GM21515 (cell line): ENCODE results near the gene ARID4B.
"Not testable (repeated sequence)": the region's sequence is repeated elsewhere in the genome, so short reads cannot be mapped to it uniquely, and the experiment has no call there.

Experiments used
- ATAC-seq: cut with Tn5 transposase; IDR thresholded peaks from one replicate; pipeline ENCODE4 v1.9.1; 2021; ENCODE audit not compliant: unreplicated experiment

Gene ARID4B

GRCh38 chr1:235168375-235168774 lies 159.6 kb downstream of the ARID4B start:
- ATAC-seq: no peak

- ATAC-seq: no peak
Measured at GRCh38 chr1:235161685-235162327, 166.2 kb downstream of the ARID4B start.

- peak; percentile 91 for ATAC-seq
Measured at GRCh38 chr1:235160957-235161684, 166.9 kb downstream of the ARID4B start, which contains the start of gene RBM34. TSS of gene RBM34 (minus strand) at chr1:235161250. CDS start at chr1:235161226, 24 bp downstream.

GRCh38 chr1:235160383-235160956 lies 167.5 kb downstream of the ARID4B start:
- peak; percentile 43 for ATAC-seq

GRCh38 chr1:235159930-235160329 lies 168.0 kb downstream of the ARID4B start:
- not testable (repeated sequence) for ATAC-seq

GRCh38 chr1:235159284-235159683 lies 168.7 kb downstream of the ARID4B start:
- ATAC-seq: not testable (repeated sequence)

GRCh38 chr1:235158680-235159079 lies 169.3 kb downstream of the ARID4B start:
- no peak for ATAC-seq

- no peak for ATAC-seq
Measured at GRCh38 chr1:235157150-235157549, 170.8 kb downstream of the ARID4B start.

- ATAC-seq: no peak
Measured at GRCh38 chr1:235156740-235157139, 171.2 kb downstream of the ARID4B start.

- no peak for ATAC-seq
Measured at GRCh38 chr1:235156265-235156664, 171.7 kb downstream of the ARID4B start.

- no peak for ATAC-seq
Measured at GRCh38 chr1:235152235-235152634, 175.7 kb downstream of the ARID4B start.

- ATAC-seq: no peak
Measured at GRCh38 chr1:235151033-235151432, 176.9 kb downstream of the ARID4B start.

GRCh38 chr1:235149824-235150223 lies 178.2 kb downstream of the ARID4B start:
- ATAC-seq: no peak

- no peak for ATAC-seq
Measured at GRCh38 chr1:235147269-235147668, 180.7 kb downstream of the ARID4B start.

- no peak for ATAC-seq
Measured at GRCh38 chr1:235145639-235146038, 182.3 kb downstream of the ARID4B start.

GRCh38 chr1:235142991-235143390 lies 185.0 kb downstream of the ARID4B start:
- no peak for ATAC-seq

- ATAC-seq: no peak
Measured at GRCh38 chr1:235139315-235139714, 188.7 kb downstream of the ARID4B start.

GRCh38 chr1:235138821-235139220 lies 189.2 kb downstream of the ARID4B start:
- no peak for ATAC-seq

- ATAC-seq: no peak
Measured at GRCh38 chr1:235136111-235136510, 191.9 kb downstream of the ARID4B start.

GRCh38 chr1:235134171-235134570 lies 193.8 kb downstream of the ARID4B start:
- ATAC-seq: no peak

- no peak for ATAC-seq
Measured at GRCh38 chr1:235133086-235133485, 194.9 kb downstream of the ARID4B start.

- no peak for ATAC-seq
Measured at GRCh38 chr1:235131961-235132360, 196.0 kb downstream of the ARID4B start.
